ENCODE results near the gene KCNQ1.

- no peak for TF ChIP-seq CTCF (conservative IDR thresholded peaks at IDR 0.05; ENCODE audit: low read depth in 2 of 2)
- TF ChIP-seq ETS1 (IDR thresholded peaks at IDR 0.05): no peak
- no peak for TF ChIP-seq POLR2AphosphoS5 (IDR thresholded peaks at IDR 0.05; ENCODE audit: low read depth)
- TF ChIP-seq REST (IDR thresholded peaks at IDR 0.05; ENCODE audit: unreplicated experiment): no peak
- TF ChIP-seq JUNB (IDR thresholded peaks at IDR 0.05; ENCODE audit: unreplicated experiment): no peak
- TF ChIP-seq CREB1 (CRISPR knock-in tag; IDR thresholded peaks at IDR 0.05; ENCODE audit: low read depth): no peak
- TF ChIP-seq EZH2 (IDR thresholded peaks at IDR 0.05; ENCODE audit: low read depth, unreplicated experiment): no peak
- TF ChIP-seq ZNF462 (CRISPR knock-in tag; IDR thresholded peaks at IDR 0.05): no peak
- no peak for TF ChIP-seq ZNF114 (CRISPR knock-in tag; IDR thresholded peaks at IDR 0.05)
- TF ChIP-seq STAT1 (IDR thresholded peaks at IDR 0.05; ENCODE audit: unreplicated experiment): no peak
These were observed 408.6 kb downstream of the KCNQ1 start for GRCh38 chr11:2853401-2853800.

All from GM23338 (cell line).